Left ventricle myocardium inferior (tissue), 1 donor: ENCODE measurements around the gene TMEM43. TPM values are rescaled to one million over a fixed set of nuclear protein-coding genes. Genes with fewer than 3 reads are reported as not detected.
A peak's percentile ranks its signal among the peaks of the same experiment; 100 is the strongest.

Source experiments
- DNase-seq: peaks from one replicate; pipeline ENCODE4 v3.0.0-alpha.2; 2020
- H3K27ac ChIP-seq: fragments of 200-600 bp; replicated peaks from 2 replicates; pipeline ENCODE4 v1.8.0; 2021
- H3K27me3 ChIP-seq: fragments of 200-600 bp; 2 replicates; pipeline ENCODE4 v1.8.0; 2021; ENCODE audit warnings: low read depth
- H3K36me3 ChIP-seq: fragments of 200-600 bp; 2 replicates; pipeline ENCODE4 v1.8.0; 2021
- H3K4me1 ChIP-seq: fragments of 200-600 bp; 2 replicates; pipeline ENCODE4 v1.8.0; 2021
- H3K4me3 ChIP-seq: fragments of 200-600 bp; 2 replicates; pipeline ENCODE4 v1.8.0; 2021; ENCODE audit warnings: mild to moderate bottlenecking, moderate library complexity
- H3K9me3 ChIP-seq: fragments of 200-600 bp; replicated peaks from 2 replicates; pipeline ENCODE4 v1.8.0; 2021
- CTCF ChIP-seq: fragments of 200-600 bp; IDR thresholded peaks from 2 replicates; pipeline ENCODE4 v1.8.0; 2021; ENCODE audit warnings: antibody characterized with exemption, mild to moderate bottlenecking, borderline replicate concordance
- intact Hi-C: fragments of 100-400 bp; cut with micrococcal nuclease; formaldehyde crosslinking; loops from one replicate; pipeline ENCODE4 v1.11.0; 2022
- total RNA-seq: library from RNA; stranded (reverse); fragmentation: NEBNext Ultra II Directional; extraction: Animal tissue kit (Norgen Biotek cat#: 25700); gene quantifications from one replicate; pipeline ENCODE4 v1.2.1, GENCODE V29; 2021
- donor health status: DM: no; HTN: yes; CAD: no; lungs with severe emphysema.

Gene TMEM43
- total RNA-seq, 1 donor from 2014 or later, result 44.4 TPM

- H3K4me1 ChIP-seq, result peaks cover 64% of the 10 kb centered on the region
- intact Hi-C loops, result no loop called here
- no peaks in the 10 kb centered on the region for H3K9me3 ChIP-seq
Measured at GRCh38 chr3:14141144-14141543, 16.3 kb downstream of the TMEM43 start.

GRCh38 chr3:14141602-14142341, 16.9 kb downstream of the TMEM43 start:
- intact Hi-C loops, result no loop called here
- no peak overlapping the region for H3K4me3 ChIP-seq
- H3K4me1 ChIP-seq, result peaks cover 63% of the 10 kb centered on the region
- no peaks in the 10 kb centered on the region for H3K9me3 ChIP-seq
- H3K27me3 ChIP-seq, result no peaks in the 10 kb centered on the region
- DNase-seq, result peak; percentile 49
- H3K27ac ChIP-seq, result peak overlapping the region; percentile 89
- TF ChIP-seq CTCF, result no peak
- H3K36me3 ChIP-seq, result peaks cover 66% of the 10 kb centered on the region

More at GRCh38 chr3:14141144-14141543, 16.3 kb downstream of the TMEM43 start:
- no peak for TF ChIP-seq CTCF
- H3K27me3 ChIP-seq, result no peaks in the 10 kb centered on the region
- no peak overlapping the region for H3K4me3 ChIP-seq
- DNase-seq, result no peak
- H3K27ac ChIP-seq, result no peak overlapping the region
- H3K36me3 ChIP-seq, result peaks cover 65% of the 10 kb centered on the region

- DNase-seq, result no peak
- peak overlapping the region; percentile 89 for H3K27ac ChIP-seq
- no peaks in the 10 kb centered on the region for H3K27me3 ChIP-seq
- intact Hi-C loops, result no loop called here
- no peak overlapping the region for H3K4me3 ChIP-seq
- TF ChIP-seq CTCF, result no peak
- H3K9me3 ChIP-seq, result no peaks in the 10 kb centered on the region
- peaks cover 66% of the 10 kb centered on the region for H3K36me3 ChIP-seq
- H3K4me1 ChIP-seq, result peaks cover 55% of the 10 kb centered on the region
Measured at GRCh38 chr3:14142567-14143270, 17.9 kb downstream of the TMEM43 start.

GRCh38 chr3:14143271-14144225, 18.7 kb downstream of the TMEM43 start:
- H3K9me3 ChIP-seq, result no peaks in the 10 kb centered on the region
- peaks cover 66% of the 10 kb centered on the region for H3K36me3 ChIP-seq
- peak overlapping the region; percentile 89 for H3K27ac ChIP-seq
- no peak for TF ChIP-seq CTCF
- peak overlapping the region; percentile 49 for H3K4me3 ChIP-seq
- H3K4me1 ChIP-seq, result peaks cover 55% of the 10 kb centered on the region
- no peak for DNase-seq
- intact Hi-C loops, result no loop called here
- H3K27me3 ChIP-seq, result no peaks in the 10 kb centered on the region

- Histone ChIP-seq H3K27ac (peak overlapping the region; percentile 89), H3K36me3 (peaks cover 65% of the 10 kb centered on the region), H3K4me3 (peak overlapping the region; percentile 49), H3K27me3 (no peaks in the 10 kb centered on the region), H3K9me3 (no peaks in the 10 kb centered on the region), H3K4me1 (peaks cover 55% of the 10 kb centered on the region)
- TF ChIP-seq CTCF, result no peak
- peak; percentile 38 for DNase-seq
- intact Hi-C loops, result no loop called here
Measured at GRCh38 chr3:14144423-14145075, 19.7 kb downstream of the TMEM43 start.
